ENCODE measurements around the gene ASF1B. TPM values are rescaled to one million over a fixed set of nuclear protein-coding genes. Genes with fewer than 3 reads are reported as not detected.

The ASF1B gene
- total RNA-seq, 4 donors from 2014 or later = 1.2 TPM; not detected in 3

DNA sequence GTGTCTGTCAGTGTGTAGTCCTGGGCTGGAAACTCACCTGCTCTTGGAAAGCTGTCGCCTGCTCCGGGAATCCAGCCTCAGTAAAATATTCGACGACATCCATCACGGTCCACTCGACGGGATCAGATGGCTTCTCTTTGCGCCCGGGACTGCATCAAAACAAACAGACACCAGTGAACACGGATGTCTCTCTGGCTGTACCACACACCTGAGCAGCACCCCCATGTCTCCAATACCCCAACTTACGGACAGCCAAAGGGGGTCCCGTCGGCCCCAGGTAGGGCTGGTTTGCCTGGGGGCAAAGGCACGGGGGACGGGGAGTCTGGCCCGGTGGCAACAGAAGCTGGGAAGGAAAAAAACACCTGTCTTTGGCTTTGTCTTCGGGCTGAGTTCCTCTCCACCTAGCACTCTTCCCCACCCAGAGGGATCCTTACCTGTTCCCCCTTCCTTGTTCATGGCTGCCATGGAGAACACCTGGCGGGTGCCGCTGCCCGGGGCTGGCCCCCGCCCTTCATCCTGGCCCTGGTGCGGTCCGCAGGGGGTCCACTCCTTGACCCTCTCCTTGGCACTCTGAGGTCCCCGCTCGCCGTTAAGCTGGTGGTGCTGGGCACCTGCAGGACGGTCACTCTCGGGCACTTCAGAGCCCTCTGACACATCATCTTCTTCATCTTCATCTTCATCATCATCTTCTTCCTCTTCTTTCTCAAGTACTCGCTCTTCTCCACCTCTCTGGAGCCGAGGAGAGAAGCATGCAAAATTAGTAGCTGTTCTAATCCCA, 47.6 kb downstream of the ASF1B start:
- H3K9me3 ChIP-seq = peaks cover 0 to 12% (median 0%) of the 10 kb centered on the region in 3 donors
- TF ChIP-seq POLR2A (IDR thresholded peaks at IDR 0.05) (no peak), EP300 (IDR thresholded peaks at IDR 0.05) (no peak), POLR2AphosphoS5 (IDR thresholded peaks at IDR 0.05) (no peak)
- TF ChIP-seq, protein P1, sequence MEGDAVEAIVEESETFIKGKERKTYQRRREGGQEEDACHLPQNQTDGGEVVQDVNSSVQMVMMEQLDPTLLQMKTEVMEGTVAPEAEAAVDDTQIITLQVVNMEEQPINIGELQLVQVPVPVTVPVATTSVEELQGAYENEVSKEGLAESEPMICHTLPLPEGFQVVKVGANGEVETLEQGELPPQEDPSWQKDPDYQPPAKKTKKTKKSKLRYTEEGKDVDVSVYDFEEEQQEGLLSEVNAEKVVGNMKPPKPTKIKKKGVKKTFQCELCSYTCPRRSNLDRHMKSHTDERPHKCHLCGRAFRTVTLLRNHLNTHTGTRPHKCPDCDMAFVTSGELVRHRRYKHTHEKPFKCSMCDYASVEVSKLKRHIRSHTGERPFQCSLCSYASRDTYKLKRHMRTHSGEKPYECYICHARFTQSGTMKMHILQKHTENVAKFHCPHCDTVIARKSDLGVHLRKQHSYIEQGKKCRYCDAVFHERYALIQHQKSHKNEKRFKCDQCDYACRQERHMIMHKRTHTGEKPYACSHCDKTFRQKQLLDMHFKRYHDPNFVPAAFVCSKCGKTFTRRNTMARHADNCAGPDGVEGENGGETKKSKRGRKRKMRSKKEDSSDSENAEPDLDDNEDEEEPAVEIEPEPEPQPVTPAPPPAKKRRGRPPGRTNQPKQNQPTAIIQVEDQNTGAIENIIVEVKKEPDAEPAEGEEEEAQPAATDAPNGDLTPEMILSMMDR (IDR thresholded peaks at IDR 0.05) = no peak
- 59 to 78% methylated on average over 6 to 13 of the region's 30 CpGs for WGBS, 2 donors (ENCODE audit: low coverage in 1 of 2)
- H3K4me3 ChIP-seq = peak overlapping the region in 1 of 2 donors; percentile 89
- ATAC-seq = no peak
- H3K27ac ChIP-seq = peak overlapping the region in 2 of 4 donors; percentile 97 to 99
- peaks cover 0 to 25% (median 10%) of the 10 kb centered on the region in 3 donors for H3K4me1 ChIP-seq
- H3K36me3 ChIP-seq = peaks cover 0 to 17% of the 10 kb centered on the region in 2 donors
- H3K27me3 ChIP-seq = no peaks in the 10 kb centered on the region

DNA sequence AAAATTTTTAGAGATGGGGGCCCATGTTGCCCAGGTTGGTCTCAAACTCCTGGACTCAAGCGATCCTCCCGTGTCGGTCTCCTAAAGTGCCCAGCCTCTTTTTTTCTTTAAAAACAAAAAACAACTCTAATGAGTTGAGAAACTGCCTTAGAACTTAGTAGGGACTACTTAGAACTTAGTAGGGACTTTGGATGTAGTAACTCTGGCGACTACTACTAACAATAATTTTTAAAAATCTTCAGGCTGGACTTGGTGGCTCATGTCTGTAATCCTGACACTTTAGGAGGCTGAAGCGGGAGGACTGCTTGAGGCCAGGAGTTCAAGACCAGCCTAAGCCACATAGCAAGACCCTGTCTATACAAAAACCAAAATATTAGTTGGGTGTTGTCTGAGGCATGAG, 50.3 kb downstream of the ASF1B start:
- no peak for ATAC-seq
- H3K9me3 ChIP-seq = no peaks in the 10 kb centered on the region
- WGBS, 2 donors (ENCODE audit: low coverage in 1 of 2) = 93 to 100% methylated on average over 2 to 5 of the region's 5 CpGs
- no peak overlapping the region for H3K4me3 ChIP-seq
- H3K4me1 ChIP-seq = peaks cover 0 to 30% (median 20%) of the 10 kb centered on the region in 3 donors
- H3K27me3 ChIP-seq = no peaks in the 10 kb centered on the region
- peaks cover 0 to 17% of the 10 kb centered on the region in 2 donors for H3K36me3 ChIP-seq
- H3K27ac ChIP-seq = no peak overlapping the region
- TF ChIP-seq EP300 (IDR thresholded peaks at IDR 0.05) (no peak), POLR2AphosphoS5 (IDR thresholded peaks at IDR 0.05) (no peak), POLR2A (IDR thresholded peaks at IDR 0.05) (no peak)
- TF ChIP-seq, protein P1 (IDR thresholded peaks at IDR 0.05) = no peak

DNA sequence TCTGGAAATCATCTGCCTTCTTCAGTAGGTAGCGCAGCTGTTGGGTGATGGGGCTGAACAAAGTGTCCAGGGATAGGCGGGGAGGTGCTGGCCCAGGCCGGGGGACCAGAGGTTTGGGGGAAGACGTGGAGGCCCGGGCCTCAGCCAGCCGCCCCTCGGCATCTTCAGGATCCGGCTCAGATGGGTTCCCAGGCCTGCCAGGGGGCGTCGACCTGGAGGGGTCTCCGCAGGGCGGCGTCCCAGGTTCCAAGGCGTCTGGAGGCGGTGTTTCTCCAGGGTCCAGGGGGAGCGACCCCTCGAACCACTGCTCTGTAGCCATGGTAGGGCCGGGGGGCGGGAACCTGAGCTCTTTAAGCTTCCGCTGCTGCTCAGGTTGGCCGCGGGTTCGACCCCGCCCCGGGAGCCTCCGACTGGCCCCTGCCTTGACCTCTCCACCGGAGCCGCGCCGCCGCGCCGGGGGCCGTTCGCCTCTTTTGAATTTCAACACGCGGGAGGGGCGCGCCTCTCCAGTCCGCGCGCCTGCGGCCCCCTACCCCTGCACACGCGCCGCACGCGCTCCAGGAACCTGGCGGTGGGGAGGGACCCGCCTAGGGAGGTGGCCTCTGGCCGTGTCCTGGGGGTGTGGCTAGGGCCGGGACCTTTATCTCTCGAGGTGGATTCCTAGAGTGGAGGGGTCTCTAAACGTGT, 50.9 kb downstream of the ASF1B start, which contains the start of gene C19orf67:
TSS of gene C19orf67 (minus strand) at position 475 of the 687 bp plus-strand sequence. CDS start at position 319, 156 bp downstream.
- Histone ChIP-seq H3K4me3 (no peak within 1 kb of the TSS), H3K27ac (peak within 1 kb of the TSS in 1 of 4 donors; percentile 7), H3K36me3 (peaks cover 0 to 17% of the 10 kb centered on the region in 2 donors), H3K9me3 (no peaks in the 10 kb centered on the region), H3K4me1 (peaks cover 0 to 34% (median 23%) of the 10 kb centered on the region in 3 donors), H3K27me3 (no peaks in the 10 kb centered on the region)
- WGBS, 2 donors (ENCODE audit: low coverage in 1 of 2) = 100% methylated on average over 1 of the region's 54 CpGs; no CpG with 5 or more reads in 1 of the 2 donors
- no peak for ATAC-seq
- TF ChIP-seq, protein P1 (IDR thresholded peaks at IDR 0.05) = no peak
- TF ChIP-seq POLR2A (IDR thresholded peaks at IDR 0.05) (no peak), EP300 (IDR thresholded peaks at IDR 0.05) (no peak), POLR2AphosphoS5 (IDR thresholded peaks at IDR 0.05) (no peak)

DNA sequence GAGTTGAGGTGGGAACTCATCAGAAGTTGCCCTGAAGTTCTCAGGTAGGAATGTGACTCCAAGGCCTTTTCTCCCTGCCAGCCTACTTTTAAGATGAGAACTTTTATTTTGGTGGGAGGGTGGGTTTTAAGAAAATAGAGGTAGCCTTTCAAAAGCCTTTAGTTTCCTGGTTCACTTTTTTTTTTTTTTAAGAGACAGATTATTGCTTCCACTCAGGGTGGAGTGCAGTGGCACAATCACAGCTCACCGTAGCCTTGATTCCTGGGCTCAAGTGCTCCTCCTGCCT, 53.8 kb downstream of the ASF1B start:
- TF ChIP-seq POLR2A (IDR thresholded peaks at IDR 0.05) (no peak), EP300 (IDR thresholded peaks at IDR 0.05) (no peak), POLR2AphosphoS5 (IDR thresholded peaks at IDR 0.05) (no peak)
- TF ChIP-seq, protein P1 (IDR thresholded peaks at IDR 0.05) = no peak
- no peak overlapping the region for H3K4me3 ChIP-seq
- H3K27ac ChIP-seq = peak overlapping the region in 2 of 4 donors; percentile 92 to 95

More for the DNA sequence above, 53.8 kb downstream of the ASF1B start:
- Histone ChIP-seq H3K27me3 (no peaks in the 10 kb centered on the region), H3K9me3 (no peaks in the 10 kb centered on the region), H3K4me1 (peaks cover 0 to 27% (median 19%) of the 10 kb centered on the region in 3 donors), H3K36me3 (peaks cover 0 to 2% of the 10 kb centered on the region in 2 donors)
- ATAC-seq = no peak
- 70 to 80% methylated on average over 1 of the region's 1 CpG for WGBS, 2 donors (ENCODE audit: low coverage in 1 of 2)

Measured in gastroesophageal sphincter (tissue), 4 donors.